ENCODE results near the gene PPA1. TPM values are rescaled to one million over a fixed set of nuclear protein-coding genes. Genes with fewer than 3 reads are reported as not detected.

The PPA1 gene
- total and polyA plus RNA-seq, 12 donors = 96.9 to 600 (median 162) TPM

DNA sequence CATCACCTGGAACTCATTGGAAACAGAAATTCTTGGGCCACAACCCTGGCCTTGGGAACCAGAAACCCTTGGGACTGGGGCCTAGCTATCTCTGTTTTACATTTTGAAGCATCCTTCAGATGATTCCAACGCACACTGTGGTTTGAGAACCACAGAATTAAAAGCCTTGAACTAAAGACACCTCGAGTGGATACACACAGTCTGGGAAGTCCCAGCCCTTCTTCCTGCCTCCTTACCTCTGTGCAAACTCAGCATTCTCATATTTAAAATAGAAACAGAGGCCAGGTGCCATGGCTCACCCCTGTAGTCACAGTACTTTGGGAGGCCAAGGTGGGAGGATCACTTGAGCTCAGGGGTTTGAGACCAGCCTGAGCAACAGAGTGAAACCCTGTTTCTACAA lies 37.7 kb upstream of the PPA1 start:
- H3K4me3 ChIP-seq = no peak overlapping the region
- intact Hi-C loops (cut with DNase I) = loop anchor here in 1 of 2 donors (5.0 to 10.0 kb wide), 3 partner anchors 46 to 91 kb away; no protein-coding TSS in a partner anchor
- no peak for TF ChIP-seq POLR2A (IDR thresholded peaks at IDR 0.05)
- TF ChIP-seq, protein P1, sequence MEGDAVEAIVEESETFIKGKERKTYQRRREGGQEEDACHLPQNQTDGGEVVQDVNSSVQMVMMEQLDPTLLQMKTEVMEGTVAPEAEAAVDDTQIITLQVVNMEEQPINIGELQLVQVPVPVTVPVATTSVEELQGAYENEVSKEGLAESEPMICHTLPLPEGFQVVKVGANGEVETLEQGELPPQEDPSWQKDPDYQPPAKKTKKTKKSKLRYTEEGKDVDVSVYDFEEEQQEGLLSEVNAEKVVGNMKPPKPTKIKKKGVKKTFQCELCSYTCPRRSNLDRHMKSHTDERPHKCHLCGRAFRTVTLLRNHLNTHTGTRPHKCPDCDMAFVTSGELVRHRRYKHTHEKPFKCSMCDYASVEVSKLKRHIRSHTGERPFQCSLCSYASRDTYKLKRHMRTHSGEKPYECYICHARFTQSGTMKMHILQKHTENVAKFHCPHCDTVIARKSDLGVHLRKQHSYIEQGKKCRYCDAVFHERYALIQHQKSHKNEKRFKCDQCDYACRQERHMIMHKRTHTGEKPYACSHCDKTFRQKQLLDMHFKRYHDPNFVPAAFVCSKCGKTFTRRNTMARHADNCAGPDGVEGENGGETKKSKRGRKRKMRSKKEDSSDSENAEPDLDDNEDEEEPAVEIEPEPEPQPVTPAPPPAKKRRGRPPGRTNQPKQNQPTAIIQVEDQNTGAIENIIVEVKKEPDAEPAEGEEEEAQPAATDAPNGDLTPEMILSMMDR (IDR thresholded peaks at IDR 0.05) = no peak

DNA sequence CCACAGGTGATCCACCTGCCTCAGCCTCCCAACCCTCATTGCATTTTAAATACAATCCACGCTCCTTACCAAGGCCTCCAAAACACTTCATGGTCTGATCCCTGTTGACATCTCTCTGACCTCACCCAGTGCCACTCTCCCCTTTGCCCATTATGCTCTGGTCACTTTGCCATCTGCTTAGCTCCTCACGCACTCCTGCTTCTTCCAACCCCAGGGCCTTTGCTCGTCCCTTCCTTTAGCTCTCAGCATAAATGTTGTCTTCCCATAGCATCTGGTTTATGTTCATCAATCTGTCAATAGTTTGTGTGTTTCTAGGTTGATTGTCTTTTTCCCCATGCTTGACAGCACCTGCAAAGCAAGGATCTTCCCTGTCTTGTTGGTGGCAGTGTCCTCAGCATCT lies 36.5 kb upstream of the PPA1 start:
- H3K27ac ChIP-seq = no peak overlapping the region

More for the DNA sequence above, 37.7 kb upstream of the PPA1 start:
- WGBS, 4 donors = 83 to 90% (median 86%) methylated on average over 2 of the region's 2 CpGs
- peaks cover 0 to 6% of the 10 kb centered on the region in 2 donors for H3K4me1 ChIP-seq (replicated peaks in 1 of 2)
- DNase-seq = no peak
- H3K36me3 ChIP-seq (replicated peaks in 1 of 2) = no peaks in the 10 kb centered on the region
- H3K9me3 ChIP-seq (replicated peaks in 1 of 3) = peaks cover 0 to 5% (median 0%) of the 10 kb centered on the region in 3 donors
- H3K27me3 ChIP-seq = no peaks in the 10 kb centered on the region
- no peak overlapping the region for H3K27ac ChIP-seq

DNA sequence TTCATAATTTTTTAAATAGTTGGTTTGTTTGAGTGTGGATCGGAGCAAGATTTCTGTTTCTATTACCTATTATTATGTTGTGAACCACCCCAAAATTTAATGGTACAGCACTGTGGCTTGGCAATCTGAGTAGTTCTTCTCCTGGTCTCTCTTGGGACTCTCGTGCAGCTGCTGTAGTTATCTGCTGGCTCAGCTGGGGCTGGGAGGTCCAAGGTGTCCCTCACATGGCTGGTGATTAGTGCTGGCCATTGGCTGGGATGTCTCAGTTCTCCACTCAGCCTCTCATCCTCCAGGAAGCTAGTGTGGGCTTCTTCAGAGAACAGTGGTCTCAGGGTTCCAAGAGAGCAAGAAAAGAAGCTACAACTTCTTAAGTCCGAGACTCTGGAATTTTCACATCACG lies 35.1 kb upstream of the PPA1 start:
- no peak overlapping the region for H3K27ac ChIP-seq
- TF ChIP-seq, protein P1 (IDR thresholded peaks at IDR 0.05) = no peak
- no peak for TF ChIP-seq POLR2A (IDR thresholded peaks at IDR 0.05)
- peaks cover 0 to 6% of the 10 kb centered on the region in 2 donors for H3K4me1 ChIP-seq (replicated peaks in 1 of 2)
- H3K4me3 ChIP-seq = no peak overlapping the region
- no peak for DNase-seq
- H3K36me3 ChIP-seq (replicated peaks in 1 of 2) = no peaks in the 10 kb centered on the region
- intact Hi-C loops (cut with DNase I) = no loop called here
- H3K27me3 ChIP-seq = no peaks in the 10 kb centered on the region
- H3K9me3 ChIP-seq (replicated peaks in 1 of 3) = no peaks in the 10 kb centered on the region
- WGBS, 4 donors = 85 to 92% (median 90%) methylated on average over 4 of the region's 4 CpGs

More for the DNA sequence above, 36.5 kb upstream of the PPA1 start:
- WGBS, 4 donors = 95 to 98% (median 97%) methylated on average over 3 of the region's 3 CpGs
- intact Hi-C loops (cut with DNase I) = loop anchor here in 1 of 2 donors (5.0 to 10.0 kb wide), 3 partner anchors 45 to 93 kb away; no protein-coding TSS in a partner anchor
- DNase-seq = no peak
- peaks cover 0 to 6% of the 10 kb centered on the region in 2 donors for H3K4me1 ChIP-seq (replicated peaks in 1 of 2)
- no peaks in the 10 kb centered on the region for H3K36me3 ChIP-seq (replicated peaks in 1 of 2)
- no peaks in the 10 kb centered on the region for H3K9me3 ChIP-seq (replicated peaks in 1 of 3)
- H3K4me3 ChIP-seq = no peak overlapping the region
- TF ChIP-seq, protein P1 (IDR thresholded peaks at IDR 0.05) = no peak
- no peak for TF ChIP-seq POLR2A (IDR thresholded peaks at IDR 0.05)
- no peaks in the 10 kb centered on the region for H3K27me3 ChIP-seq

DNA sequence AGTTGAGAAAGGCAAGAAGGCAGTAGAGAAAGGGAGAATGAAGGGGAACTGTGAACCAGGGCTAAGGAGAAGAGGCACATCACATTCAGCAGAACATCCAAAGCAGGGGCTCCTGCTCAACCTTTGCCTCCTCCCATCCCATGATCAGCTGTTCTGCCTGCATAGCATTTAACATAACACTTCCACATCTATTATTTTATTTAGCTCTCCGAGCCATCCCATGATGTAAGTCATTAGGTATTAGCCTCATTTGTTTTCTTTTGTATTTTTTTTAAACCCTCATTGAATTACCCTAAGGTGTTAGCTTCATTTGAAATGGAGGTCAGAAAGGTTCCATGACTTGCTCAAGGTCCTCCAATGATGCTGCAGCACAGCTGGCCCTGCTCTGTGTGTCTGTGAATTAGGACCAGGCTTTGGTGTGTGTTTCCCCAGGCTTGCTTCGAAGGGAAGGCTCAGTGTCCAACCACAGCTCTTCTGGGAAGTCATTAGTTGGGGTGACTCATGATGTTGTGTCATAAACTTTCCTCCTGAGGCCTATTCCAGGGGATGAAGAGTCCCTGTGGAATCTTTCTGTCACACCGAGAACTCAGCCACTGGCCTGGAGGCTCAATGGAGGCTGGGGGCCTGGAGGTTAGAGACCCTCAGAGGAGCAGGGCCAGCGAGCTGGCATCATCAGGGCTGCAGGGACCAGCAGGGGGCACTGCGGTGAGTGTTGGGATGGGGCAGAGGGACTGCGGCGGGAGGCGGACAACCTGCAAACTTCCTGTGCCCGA lies 34.1 kb upstream of the PPA1 start:
- H3K4me1 ChIP-seq (replicated peaks in 1 of 2) = no peaks in the 10 kb centered on the region
- 60 to 72% (median 68%) methylated on average over 7 to 9 of the region's 9 CpGs for WGBS, 4 donors
- peak overlapping the region in 2 of 5 donors; percentile 16 to 54 for H3K27ac ChIP-seq
- no peaks in the 10 kb centered on the region for H3K36me3 ChIP-seq (replicated peaks in 1 of 2)
- intact Hi-C loops (cut with DNase I) = no loop called here
- no peaks in the 10 kb centered on the region for H3K9me3 ChIP-seq (replicated peaks in 1 of 3)
- TF ChIP-seq, protein P1 (IDR thresholded peaks at IDR 0.05) = no peak
- no peak for TF ChIP-seq POLR2A (IDR thresholded peaks at IDR 0.05)
- DNase-seq = peak in 6 of 7 donors; percentile 38 to 79 (median 66)
- H3K27me3 ChIP-seq = no peaks in the 10 kb centered on the region
- H3K4me3 ChIP-seq = no peak overlapping the region
